Measurements from ENCODE around the gene TBX5. TPM values are rescaled to one million over a fixed set of nuclear protein-coding genes. Genes with fewer than 3 reads are reported as not detected.

Gene TBX5
- total and polyA plus RNA-seq, 2 of the 4 experiments (the other 2 are of a cell fraction): 13.3 to 14.7 TPM

DNA sequence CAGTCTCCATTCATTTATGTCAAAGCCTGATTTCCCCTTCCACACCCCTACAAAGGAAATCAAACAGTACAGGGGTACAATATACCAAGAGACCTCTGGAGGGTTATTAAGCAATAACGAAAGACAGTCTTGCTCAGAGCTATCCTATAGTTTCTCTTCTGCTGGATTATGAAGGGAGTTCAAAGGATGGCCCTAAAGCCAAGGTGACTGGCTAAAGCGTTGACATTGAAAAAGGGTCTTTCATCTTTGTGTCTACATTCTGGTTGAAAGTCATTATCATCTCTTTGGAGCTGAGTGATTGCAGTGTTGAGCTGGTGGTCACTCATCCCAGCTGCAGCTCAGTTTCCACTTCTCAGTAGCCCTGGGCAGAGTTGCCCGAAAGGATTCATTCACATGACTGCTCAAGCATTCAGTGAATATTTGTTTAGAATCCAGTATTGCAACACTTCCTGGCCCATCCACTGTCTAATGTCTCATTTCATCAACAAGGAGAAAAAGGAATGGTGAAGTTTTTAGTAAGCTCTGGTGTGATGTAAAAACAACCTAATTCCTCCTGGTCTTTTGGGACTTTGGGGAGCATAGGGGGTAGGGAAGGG is 19.2 kb upstream of the TBX5 start (continued):
- TF ChIP-seq RFX5 (IDR thresholded peaks at IDR 0.05; ENCODE audit: low read depth, low read length): no peak

GRCh38 chr12:114420944-114421335 is 15.0 kb upstream of the TBX5 start:
- ChIA-PET CTCF (no interaction called here), POLR2A (ENCODE audit: unreplicated experiment) (no interaction called here)
- intact Hi-C loops (cut with micrococcal nuclease): no loop called here
- H2BK5ac ChIP-seq (ENCODE audit: low read depth, low read length, poor library complexity, severe bottlenecking): no peak overlapping the region
- H2AFZ ChIP-seq (replicated peaks; ENCODE audit: low read length, poor library complexity): no peak overlapping the region
- H2AK9ac ChIP-seq (replicated peaks; ENCODE audit: low read depth, low read length, poor library complexity): no peak overlapping the region
- H2BK120ac ChIP-seq (ENCODE audit: low read depth, low read length): no peak overlapping the region; the same call in 1 of the 2 replicates
- H4K8ac ChIP-seq (ENCODE audit: low read depth in 2 of 2, low read length in 2 of 2): peak overlapping the region in 1 of 2 experiments; percentile 34; a peak in 1 of 4 replicates
- no peak overlapping the region for H3K14ac ChIP-seq (replicated peaks; ENCODE audit: low read depth, low read length)
- peaks cover 9% of the 10 kb centered on the region for H3K4me1 ChIP-seq (ENCODE audit: control insufficient read depth, insufficient read depth, low read length)
- no peak overlapping the region for H3K18ac ChIP-seq (ENCODE audit: low read depth, low read length)
- in situ Hi-C loops (cut with MboI; ENCODE audit: low sequenced_read_pairs): loop anchor here (25.0 kb wide), 2 partner anchors 916 to 1234 kb away; partner anchors contain the start of genes DDX54 and RITA1
- no peak overlapping the region for H3K27ac ChIP-seq (ENCODE audit: insufficient read depth, low read length)
- no peak overlapping the region for H3K56ac ChIP-seq (ENCODE audit: extremely low read depth, insufficient read depth, low read length)
- no TSS peak for BruUV-seq (replicated peaks)
- H3K79me1 ChIP-seq (ENCODE audit: low read depth in 1 of 2, low read length in 2 of 2): peaks cover 26 to 30% of the 10 kb centered on the region in 2 experiments
- H3K27me3 ChIP-seq (ENCODE audit: control insufficient read depth, insufficient read depth, low read length): no peaks in the 10 kb centered on the region
- peaks cover 2% of the 10 kb centered on the region; the same call in 1 of the 2 replicates for H3K36me3 ChIP-seq (ENCODE audit: control insufficient read depth, insufficient read depth, low read length)
- no peak overlapping the region for H3K4me2 ChIP-seq (ENCODE audit: low read depth, low read length)
- 79% methylated on average over 2 of the region's 4 CpGs; no CpG with 5 or more reads in 1 of the 2 experiments for WGBS, 2 experiments (ENCODE audit: extremely low coverage in 2 of 2, insufficient read length in 1 of 2)
- H2BK20ac ChIP-seq (ENCODE audit: low read depth, low read length): no peak overlapping the region
- no peak overlapping the region for H4K91ac ChIP-seq (ENCODE audit: insufficient read depth, low read depth, low read length)
- H3K9me3 ChIP-seq (ENCODE audit: control insufficient read depth, insufficient read depth, low read length): no peaks in the 10 kb centered on the region
- peaks cover 9% of the 10 kb centered on the region for H3K9me1 ChIP-seq (ENCODE audit: insufficient read depth, low read length)
- DNase-seq: peak; percentile 37
- no peak overlapping the region for H3K4ac ChIP-seq (ENCODE audit: low read depth, low read length)
- no peak for ATAC-seq (ENCODE audit: low read depth)
- dilution Hi-C loops (cut with HindIII; ENCODE audit: low sequenced_read_pairs, unreplicated experiment): no loop called here
- no peak overlapping the region for H3K4me3 ChIP-seq (ENCODE audit: insufficient read depth, low read depth, low read length)
- H3K23ac ChIP-seq (ENCODE audit: low read depth, low read length): no peak overlapping the region
- no peak overlapping the region for H3K9ac ChIP-seq (ENCODE audit: low read depth, low read length)
- H4K20me1 ChIP-seq (ENCODE audit: insufficient read depth, low read length): no peaks in the 10 kb centered on the region
- TF ChIP-seq BHLHE40 (IDR thresholded peaks at IDR 0.05; ENCODE audit: low read depth, low read length): no peak
- peak; percentile 4; the same call in 1 of the 2 replicates for TF ChIP-seq MAFK (IDR thresholded peaks at IDR 0.05; ENCODE audit: low read depth, low read length)
- TF ChIP-seq, protein P1, sequence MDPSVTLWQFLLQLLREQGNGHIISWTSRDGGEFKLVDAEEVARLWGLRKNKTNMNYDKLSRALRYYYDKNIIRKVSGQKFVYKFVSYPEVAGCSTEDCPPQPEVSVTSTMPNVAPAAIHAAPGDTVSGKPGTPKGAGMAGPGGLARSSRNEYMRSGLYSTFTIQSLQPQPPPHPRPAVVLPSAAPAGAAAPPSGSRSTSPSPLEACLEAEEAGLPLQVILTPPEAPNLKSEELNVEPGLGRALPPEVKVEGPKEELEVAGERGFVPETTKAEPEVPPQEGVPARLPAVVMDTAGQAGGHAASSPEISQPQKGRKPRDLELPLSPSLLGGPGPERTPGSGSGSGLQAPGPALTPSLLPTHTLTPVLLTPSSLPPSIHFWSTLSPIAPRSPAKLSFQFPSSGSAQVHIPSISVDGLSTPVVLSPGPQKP (IDR thresholded peaks at IDR 0.05; ENCODE audit: borderline replicate concordance, low read depth, low read length): no peak
- peak overlapping the region; percentile 57; the same call in 1 of the 2 replicates for H2AK5ac ChIP-seq (ENCODE audit: low read depth, low read length)
- H2BK15ac ChIP-seq (ENCODE audit: low read depth, low read length): peak overlapping the region; percentile 8; the same call in 1 of the 3 replicates
- H4K5ac ChIP-seq (ENCODE audit: low read depth, low read length): no peak overlapping the region
